Muscle of back (tissue), 11 donors: Measurements from ENCODE around the gene KBTBD7. TPM values are rescaled to one million over a fixed set of nuclear protein-coding genes. Genes with fewer than 3 reads are reported as not detected.

ENCODE experiments used
- DNase-seq, 3 donors: peaks; one replicate each; pipeline versions ENCODE4 v3.0.0 to v3.0.0-alpha.2; 2013
- polyA plus RNA-seq, 10 donors: library from polyadenylated mRNA; unstranded; fragments of 120-200 nt; gene quantifications; one replicate each; pipeline ENCODE4 v1.2.1, GENCODE V29; 2013; ENCODE audit not compliant: insufficient read length in 10 of 10

Gene KBTBD7
- polyA plus RNA-seq, 10 donors, result 7.9 to 13.0 (median 9.0) TPM

- no peak for DNase-seq
Measured at GRCh38 chr13:41145136-41145908, 49.0 kb downstream of the KBTBD7 start.

GRCh38 chr13:41144576-41144975 is 49.8 kb downstream of the KBTBD7 start:
- DNase-seq, result no peak

Other genes with a start within 250 kb of the KBTBD7 start
- gene ELF1, start 175.3 kb downstream of the KBTBD7 start, polyA plus RNA-seq, result 10 to 100 TPM; 25.2 to 37.2 (median 29.1) TPM
- 10 to 100 TPM; 15.7 to 19.9 (median 17.8) TPM for gene WBP4, start 133.1 kb downstream of the KBTBD7 start, polyA plus RNA-seq
- 10 to 100 TPM in 9 of 10 donors, 1 to 10 TPM in 1; 7.1 to 15.4 (median 11.2) TPM for gene KBTBD6, start 61.8 kb downstream of the KBTBD7 start, polyA plus RNA-seq
- gene MTRF1, start 69.0 kb upstream of the KBTBD7 start, polyA plus RNA-seq, result 10 to 100 TPM in 5 of 10 donors, 1 to 10 TPM in 5; 7.6 to 15.6 (median 9.9) TPM
- gene NAA16, start 116.7 kb upstream of the KBTBD7 start, polyA plus RNA-seq, result 10 to 100 TPM in 9 of 10 donors, 1 to 10 TPM in 1; 9.5 to 29.9 (median 18.8) TPM